ENCODE data around the gene RAD51AP2. TPM values are rescaled to one million over a fixed set of nuclear protein-coding genes. Genes with fewer than 3 reads are reported as not detected.

Gene RAD51AP2
- total and polyA plus RNA-seq, 2 of the 13 experiments (the other 11 are each of a cell fraction or from before 2014, with no cell fraction given): 0.11 to 0.12 TPM

DNA sequence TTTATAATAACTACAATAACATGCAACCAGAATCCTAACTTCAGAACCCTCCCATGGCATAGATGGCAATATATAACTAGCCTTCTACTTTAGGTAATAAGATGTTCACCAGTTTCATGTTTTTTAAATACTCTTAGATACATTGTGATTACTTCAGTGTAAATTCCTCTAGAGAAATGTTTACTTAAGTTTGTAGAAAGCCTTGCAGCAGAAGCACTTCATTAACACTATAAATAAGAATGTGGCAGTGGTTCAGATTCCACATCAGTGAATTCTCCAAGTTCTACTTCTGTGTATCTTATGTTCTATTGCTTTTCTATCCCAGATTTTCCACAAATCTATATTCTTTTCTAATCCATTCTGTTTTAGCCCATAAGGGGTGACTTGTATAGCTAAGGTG lies 1.2 kb upstream of the RAD51AP2 start (continued):
- TF ChIP-seq, protein P1, sequence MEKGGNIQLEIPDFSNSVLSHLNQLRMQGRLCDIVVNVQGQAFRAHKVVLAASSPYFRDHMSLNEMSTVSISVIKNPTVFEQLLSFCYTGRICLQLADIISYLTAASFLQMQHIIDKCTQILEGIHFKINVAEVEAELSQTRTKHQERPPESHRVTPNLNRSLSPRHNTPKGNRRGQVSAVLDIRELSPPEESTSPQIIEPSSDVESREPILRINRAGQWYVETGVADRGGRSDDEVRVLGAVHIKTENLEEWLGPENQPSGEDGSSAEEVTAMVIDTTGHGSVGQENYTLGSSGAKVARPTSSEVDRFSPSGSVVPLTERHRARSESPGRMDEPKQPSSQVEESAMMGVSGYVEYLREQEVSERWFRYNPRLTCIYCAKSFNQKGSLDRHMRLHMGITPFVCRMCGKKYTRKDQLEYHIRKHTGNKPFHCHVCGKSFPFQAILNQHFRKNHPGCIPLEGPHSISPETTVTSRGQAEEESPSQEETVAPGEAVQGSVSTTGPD (CRISPR knock-in tag; IDR thresholded peaks at IDR 0.05): no peak
- TF ChIP-seq PHB2 (IDR thresholded peaks at IDR 0.05; ENCODE audit: partially characterized antibody): no peak
- no peak for TF ChIP-seq HNRNPH1 (optimal IDR thresholded peaks at IDR 0.05; ENCODE audit: low read depth, low read length)
- TF ChIP-seq SMYD3 (CRISPR knock-in tag; IDR thresholded peaks at IDR 0.05): no peak
- no peak for TF ChIP-seq KDM1A (CRISPR knock-in tag; IDR thresholded peaks at IDR 0.05)
- TF ChIP-seq RBM22 (optimal IDR thresholded peaks at IDR 0.05; ENCODE audit: low read length): no peak
- TF ChIP-seq, protein P2, sequence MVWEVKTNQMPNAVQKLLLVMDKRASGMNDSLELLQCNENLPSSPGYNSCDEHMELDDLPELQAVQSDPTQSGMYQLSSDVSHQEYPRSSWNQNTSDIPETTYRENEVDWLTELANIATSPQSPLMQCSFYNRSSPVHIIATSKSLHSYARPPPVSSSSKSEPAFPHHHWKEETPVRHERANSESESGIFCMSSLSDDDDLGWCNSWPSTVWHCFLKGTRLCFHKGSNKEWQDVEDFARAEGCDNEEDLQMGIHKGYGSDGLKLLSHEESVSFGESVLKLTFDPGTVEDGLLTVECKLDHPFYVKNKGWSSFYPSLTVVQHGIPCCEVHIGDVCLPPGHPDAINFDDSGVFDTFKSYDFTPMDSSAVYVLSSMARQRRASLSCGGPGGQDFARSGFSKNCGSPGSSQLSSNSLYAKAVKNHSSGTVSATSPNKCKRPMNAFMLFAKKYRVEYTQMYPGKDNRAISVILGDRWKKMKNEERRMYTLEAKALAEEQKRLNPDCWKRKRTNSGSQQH (CRISPR knock-in tag; IDR thresholded peaks at IDR 0.05; ENCODE audit: low read depth): no peak
- TF ChIP-seq ZNF644 (CRISPR knock-in tag; IDR thresholded peaks at IDR 0.05; ENCODE audit: low read depth): no peak
- no peak for TF ChIP-seq ZNF510 (CRISPR knock-in tag; IDR thresholded peaks at IDR 0.05; ENCODE audit: low read depth)
- TF ChIP-seq RELA (CRISPR knock-in tag; IDR thresholded peaks at IDR 0.05): no peak

GRCh38 chr2:17517481-17518211 lies 594 bp downstream of the RAD51AP2 start:
- ATAC-seq (peak; percentile 78), DNase-seq (ENCODE audit: low spot score) (no peak), FAIRE-seq (no peak)
- Histone ChIP-seq H3K4me3 (replicated peaks in 1 of 3; ENCODE audit: insufficient read depth in 1 of 3, low read depth in 2 of 3, low read length in 3 of 3) (peak overlapping the region; percentile 48 to 77 (median 75)), H3K79me2 (ENCODE audit: insufficient read depth, low read length) (no peaks in the 10 kb centered on the region), H3K9ac (ENCODE audit: insufficient read depth, low read depth, low read length) (peak overlapping the region; percentile 56), H3K9me3 (ENCODE audit: low read length) (no peaks in the 10 kb centered on the region), H2AFZ (ENCODE audit: low read length) (peak overlapping the region; percentile 79), H3K36me3 (replicated peaks in 1 of 2; ENCODE audit: control insufficient read depth in 1 of 2, insufficient read depth in 2 of 2, low read length in 2 of 2) (no peaks in the 10 kb centered on the region), H4K20me1 (ENCODE audit: insufficient read depth, low read length) (no peaks in the 10 kb centered on the region), H3K27ac (ENCODE audit: extremely low read length, insufficient read depth, low read length) (no peak overlapping the region), H3K4me2 (ENCODE audit: low read depth, low read length) (peak overlapping the region; percentile 98), H3K27me3 (ENCODE audit: control insufficient read depth in 1 of 2, insufficient read depth in 2 of 2, low read length in 2 of 2) (peaks cover 0 to 14% of the 10 kb centered on the region in 2 experiments; a peak in 1 of 5 replicates), H3K4me1 (ENCODE audit: insufficient read depth, low read length) (peaks cover 15% of the 10 kb centered on the region)
- in situ Hi-C loops (cut with HindIII; ENCODE audit: extremely low pct_ligation_motif_present, low pct_unique_long_range_greater_than_20kb) (loop anchor here (5.0 kb wide), 1 partner anchor 35 kb away; no protein-coding TSS in a partner anchor), intact Hi-C loops (cut with micrococcal nuclease; ENCODE audit: unreplicated experiment) (loop anchor here (1.0 kb wide), 2 partner anchors 21 to 37 kb away; no protein-coding TSS in a partner anchor)
- ChIA-PET POLR2A (interaction anchor here (1.4 to 1.6 kb wide), 2 partner anchors 20 to 22 kb away, joined by 3 to 7 read pairs; partner anchors contain the start of gene VSNL1), CTCF (ENCODE audit: low intra/inter-chr PET ratio, low total read pairs) (no interaction called here)
- no TSS peak for BruUV-seq (replicated peaks)
- WGBS (ENCODE audit: low lambda C conversion rate): 24% methylated on average over 8 of the region's 8 CpGs
- TF ChIP-seq KDM5A (IDR thresholded peaks at IDR 0.05; ENCODE audit: borderline replicate concordance, low read length) (no peak), KAT7 (CRISPR knock-in tag; IDR thresholded peaks at IDR 0.05; ENCODE audit: borderline replicate concordance) (no peak), PTBP1 (IDR thresholded peaks at IDR 0.05; ENCODE audit: low read depth, low read length, poor library complexity, severe bottlenecking) (no peak), GATAD1 (CRISPR knock-in tag; IDR thresholded peaks at IDR 0.05) (0 out of 2 replicates have a peak, but pooled peaks have one; percentile 15), KLF9 (CRISPR knock-in tag; IDR thresholded peaks at IDR 0.05; ENCODE audit: low read depth) (no peak), GATAD2A (CRISPR knock-in tag; IDR thresholded peaks at IDR 0.05) (peak; percentile 42), SRSF9 (IDR thresholded peaks at IDR 0.05; ENCODE audit: borderline replicate concordance, insufficient read depth, low read depth, low read length, poor library complexity, severe bottlenecking) (no peak), FOXK2 (IDR thresholded peaks at IDR 0.05) (no peak), ZNF563 (CRISPR knock-in tag; IDR thresholded peaks at IDR 0.05) (no peak), REXO4 (CRISPR knock-in tag; IDR thresholded peaks at IDR 0.05; ENCODE audit: borderline replicate concordance) (no peak)
- TF ChIP-seq, protein P3, sequence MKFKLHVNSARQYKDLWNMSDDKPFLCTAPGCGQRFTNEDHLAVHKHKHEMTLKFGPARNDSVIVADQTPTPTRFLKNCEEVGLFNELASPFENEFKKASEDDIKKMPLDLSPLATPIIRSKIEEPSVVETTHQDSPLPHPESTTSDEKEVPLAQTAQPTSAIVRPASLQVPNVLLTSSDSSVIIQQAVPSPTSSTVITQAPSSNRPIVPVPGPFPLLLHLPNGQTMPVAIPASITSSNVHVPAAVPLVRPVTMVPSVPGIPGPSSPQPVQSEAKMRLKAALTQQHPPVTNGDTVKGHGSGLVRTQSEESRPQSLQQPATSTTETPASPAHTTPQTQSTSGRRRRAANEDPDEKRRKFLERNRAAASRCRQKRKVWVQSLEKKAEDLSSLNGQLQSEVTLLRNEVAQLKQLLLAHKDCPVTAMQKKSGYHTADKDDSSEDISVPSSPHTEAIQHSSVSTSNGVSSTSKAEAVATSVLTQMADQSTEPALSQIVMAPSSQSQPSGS (CRISPR knock-in tag; IDR thresholded peaks at IDR 0.05): no peak

All from HepG2 (cell line).